ENCODE data around the gene DDR2. TPM values are rescaled to one million over a fixed set of nuclear protein-coding genes. Genes with fewer than 3 reads are reported as not detected.
A peak's percentile ranks its signal among the peaks of the same experiment; 100 is the strongest.

Gene DDR2
- total RNA-seq, 2 experiments from 2014 or later, result 0.21 to 0.23 TPM

DNA sequence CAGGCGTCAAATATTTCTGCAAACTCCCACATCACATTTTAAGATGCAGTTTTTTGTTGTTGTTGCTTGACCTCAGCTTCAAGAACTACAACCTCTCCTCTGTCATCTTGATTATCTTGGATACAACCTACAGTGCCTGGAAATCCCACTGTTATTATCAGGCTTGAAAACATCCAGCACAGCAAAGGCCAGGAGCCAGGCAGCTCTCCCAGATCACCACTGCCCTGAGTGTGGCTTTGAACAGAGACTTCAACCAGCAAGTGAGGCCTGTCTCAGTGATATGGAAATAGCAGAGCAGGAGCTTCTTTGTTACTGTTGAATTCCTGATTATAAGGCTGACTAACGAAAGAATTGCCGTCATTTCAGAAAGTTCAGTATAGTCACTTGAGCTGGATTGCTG is 200.2 kb downstream of the DDR2 start:
- no peak overlapping the region for H3K4me3 Mint-ChIP-seq
- H3K27me3 Mint-ChIP-seq, result peaks cover 28% of the 10 kb centered on the region
- H3K36me3 Mint-ChIP-seq (ENCODE audit: low read depth), result no peaks in the 10 kb centered on the region
- DNase-seq (no peak), ATAC-seq (no peak)
- H3K9me3 Mint-ChIP-seq (ENCODE audit: low read depth), result peaks cover 2% of the 10 kb centered on the region
- peaks cover 12% of the 10 kb centered on the region for H3K4me1 Mint-ChIP-seq
- CTCF ChIA-PET, result interaction anchor here (0.8 kb wide), 1 partner anchor 16 kb away, joined by 7 read pairs; no protein-coding TSS in a partner anchor
- H3K27ac Mint-ChIP-seq, result no peak overlapping the region
- POLR2A ChIA-PET, result no interaction called here
- intact Hi-C loops (cut with DNase I, micrococcal nuclease), result no loop called here

DNA sequence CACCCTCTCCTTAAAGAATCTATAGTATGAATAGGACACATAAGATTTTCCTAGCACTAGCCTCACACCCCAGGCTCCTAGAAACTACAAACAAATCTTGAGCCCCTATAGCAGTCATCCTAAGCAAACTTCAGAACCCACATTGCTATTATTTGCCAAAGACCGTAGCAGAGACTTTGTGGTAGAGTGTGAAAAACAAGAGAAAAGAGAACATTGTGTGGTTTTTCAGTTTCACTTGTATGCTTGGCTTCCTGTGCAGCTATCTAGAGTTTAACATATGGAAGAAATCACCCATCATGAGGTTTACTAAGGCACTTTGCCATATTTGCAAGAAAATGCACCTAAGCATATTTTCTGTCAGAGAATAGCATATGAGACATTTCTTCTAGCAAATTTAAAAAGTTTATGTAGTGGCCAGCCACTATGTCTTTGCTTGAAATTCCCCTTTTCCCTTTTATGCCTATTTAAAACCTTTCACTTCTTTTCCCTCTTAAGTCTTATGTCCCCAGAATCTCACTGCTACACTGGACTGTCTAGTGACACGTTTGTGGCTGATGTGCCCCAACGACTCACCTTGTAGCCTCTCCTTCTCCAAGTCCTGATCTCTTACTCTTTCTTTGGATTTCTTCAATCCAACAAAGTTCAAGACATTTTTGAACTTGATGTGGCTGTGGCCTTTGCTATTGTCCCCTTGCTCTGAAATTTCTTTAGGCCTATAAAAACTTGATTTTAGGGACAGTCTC is 203.1 kb downstream of the DDR2 start:
- Mint-ChIP-seq H3K27ac (peak overlapping the region; percentile 49), H3K27me3 (peaks cover 24% of the 10 kb centered on the region), H3K9me3 (ENCODE audit: low read depth) (peaks cover 10% of the 10 kb centered on the region), H3K36me3 (ENCODE audit: low read depth) (peaks cover 5% of the 10 kb centered on the region), H3K4me3 (no peak overlapping the region), H3K4me1 (peaks cover 12% of the 10 kb centered on the region)
- POLR2A ChIA-PET, result no interaction called here
- CTCF ChIA-PET, result no interaction called here
- intact Hi-C loops (cut with DNase I, micrococcal nuclease), result no loop called here
- ATAC-seq (peak; percentile 94), DNase-seq (peak; percentile 12)

Other genes starting within 250 kb of the DDR2 start
- not detected for gene SH2D1B, start 220.3 kb upstream of the DDR2 start, total RNA-seq
- 10 to 100 TPM; 35.1 to 48.1 TPM for gene UHMK1, start 134.6 kb upstream of the DDR2 start, total RNA-seq
- gene UAP1, start 70.7 kb upstream of the DDR2 start, total RNA-seq, result 10 to 100 TPM; 29.7 to 34.8 TPM
- 10 to 100 TPM; 25.7 to 29.5 TPM for gene HSD17B7, start 158.2 kb downstream of the DDR2 start, total RNA-seq
- gene CCDC190, start 228.7 kb downstream of the DDR2 start, total RNA-seq, result not detected

Measured in activated CD4-positive, alpha-beta T cell treated with anti-CD3 and anti-CD28 coated beads for 36 hours (primary cell).